H1 (cell line): ENCODE data around the gene ZNF14. TPM values are rescaled to one million over a fixed set of nuclear protein-coding genes. Genes with fewer than 3 reads are reported as not detected.

ENCODE experiments used
- CTCF ChIA-PET: fragments of 300-600 bp; sonication (Branson Sonifier 250); formaldehyde crosslinking; loops from one replicate; lab custom pipeline; 2021; ENCODE audit not compliant: partially characterized antibody; lab: Charles Lee
- POLR2A ChIA-PET: fragments of 300-600 bp; sonication (Branson Sonifier 250); formaldehyde crosslinking; loops from one replicate; lab custom pipeline; 2021; ENCODE audit warnings: inconsistent platforms; ENCODE audit not compliant: partially characterized antibody; lab: Charles Lee
- DNase-seq, 2 experiments: peaks; one replicate each; pipeline versions ENCODE4 v3.0.0 to v3.0.0-alpha.2; 2010 to 2022; ENCODE audit warnings: low spot score in 2 of 2, low read depth in 1 of 2, mixed read lengths in 1 of 2
- FAIRE-seq: peaks from 2 replicates; lab custom pipeline; 2011; peaks lifted over from hg19 to GRCh38; lab: Jason Lieb, UNC
- H2AFZ ChIP-seq: 2 replicates; pipeline ENCODE4 v1.8.1; 2012; ENCODE audit warnings: low read length, inconsistent platforms
- H2AK5ac ChIP-seq: 2 replicates; pipeline ENCODE4 v1.6.1; 2013; ENCODE audit warnings: low read depth, low read length
- H2BK120ac ChIP-seq: replicated peaks from 2 replicates; pipeline ENCODE3; 2013; ENCODE audit warnings: low read depth, low read length, inconsistent platforms
- H2BK12ac ChIP-seq: 2 replicates; pipeline ENCODE4 v1.6.1; 2013; ENCODE audit warnings: low read depth, low read length
- H2BK15ac ChIP-seq: 2 replicates; pipeline ENCODE4 v1.6.1; 2013; ENCODE audit warnings: low read length
- H2BK20ac ChIP-seq: 2 replicates; pipeline ENCODE4 v1.6.1; 2013; ENCODE audit warnings: low read length
- H2BK5ac ChIP-seq: 2 replicates; pipeline ENCODE4 v1.6.1; 2013; ENCODE audit warnings: low read depth, low read length
- H3K14ac ChIP-seq: 2 replicates; pipeline ENCODE4 v1.6.1; 2013; ENCODE audit warnings: inconsistent platforms; ENCODE audit not compliant: insufficient read length
- H3K18ac ChIP-seq: 2 replicates; pipeline ENCODE4 v1.6.1; 2013; ENCODE audit warnings: low read length; ENCODE audit errors: extremely low read depth
- H3K23ac ChIP-seq: 2 replicates; pipeline ENCODE4 v1.6.1; 2013; ENCODE audit warnings: inconsistent platforms; ENCODE audit not compliant: insufficient read length
- H3K23me2 ChIP-seq: 2 replicates; pipeline ENCODE4 v1.6.1; 2013; ENCODE audit warnings: low read depth, low read length
- H3K27ac ChIP-seq: 2 replicates; pipeline ENCODE4 v1.6.1; 2011; ENCODE audit warnings: low read depth, low read length, inconsistent platforms
- H3K27me3 ChIP-seq, 4 experiments: replicated peaks in 1 of 4; 1 replicate in 1 of 4; 2 replicates in 3 of 4; pipeline versions ENCODE4 v1.6.1 to v1.8.1; 2011 to 2013; ENCODE audit warnings: low read length in 3 of 4, mild to moderate bottlenecking in 3 of 4, inconsistent platforms in 2 of 4, mixed read lengths in 2 of 4, moderate library complexity in 1 of 4; ENCODE audit not compliant: control insufficient read depth in 3 of 4, insufficient read depth in 3 of 4; ENCODE audit errors: extremely low read depth in 1 of 4
- H3K36me3 ChIP-seq, 4 experiments: 2 replicates each; pipeline versions ENCODE4 v1.6.1 to v1.8.1; 2011 to 2013; ENCODE audit warnings: mild to moderate bottlenecking in 4 of 4, low read length in 3 of 4, moderate library complexity in 2 of 4, control low read depth in 1 of 4, inconsistent platforms in 1 of 4; ENCODE audit not compliant: insufficient read depth in 4 of 4, control insufficient read depth in 2 of 4
- H3K4ac ChIP-seq: replicated peaks from 2 replicates; pipeline ENCODE3; 2013; ENCODE audit warnings: low read length, low read depth, mixed read lengths, inconsistent platforms; ENCODE audit not compliant: insufficient read length
- H3K4me1 ChIP-seq, 4 experiments: replicated peaks in 1 of 4; 1 replicate in 1 of 4; 2 replicates in 3 of 4; pipeline versions ENCODE4 v1.6.1 to v1.8.1; 2011 to 2013; ENCODE audit warnings: low read length in 3 of 4, inconsistent platforms in 2 of 4, mixed read lengths in 1 of 4; ENCODE audit not compliant: insufficient read depth in 4 of 4, control insufficient read depth in 3 of 4
- H3K4me2 ChIP-seq, 2 experiments: 2 replicates each; pipeline versions ENCODE4 v1.6.1 to v1.8.1; 2011 to 2013; ENCODE audit warnings: low read depth in 2 of 2, low read length in 2 of 2, control low read depth in 1 of 2, inconsistent platforms in 1 of 2, mild to moderate bottlenecking in 1 of 2; ENCODE audit not compliant: insufficient read depth in 1 of 2
- H3K4me3 ChIP-seq, 4 experiments: fragments of 200-600, 300-600 bp in 1 of 4; sonication (generic), shearing (Covaris generic), sonication (Bioruptor Twin) in 1 of 4; 2 replicates each; pipeline versions ENCODE4 v1.5.1 to v1.8.1; 2011 to 2016; ENCODE audit warnings: low read length in 4 of 4, low read depth in 3 of 4, control low read depth in 2 of 4, inconsistent platforms in 2 of 4, mild to moderate bottlenecking in 2 of 4, mixed read lengths in 1 of 4, moderate library complexity in 1 of 4; ENCODE audit not compliant: insufficient read depth in 2 of 4; ENCODE audit errors: extremely low read depth in 1 of 4
- H3K56ac ChIP-seq: replicated peaks from 2 replicates; pipeline ENCODE3; 2013; ENCODE audit warnings: low read depth, mild to moderate bottlenecking, mixed read lengths, low read length, inconsistent platforms; ENCODE audit not compliant: insufficient read length
- H3K79me1 ChIP-seq: 2 replicates; pipeline ENCODE4 v1.6.1; 2013; ENCODE audit warnings: low read depth, low read length, control low read depth
- H3K79me2 ChIP-seq, 2 experiments: 2 replicates each; pipeline versions ENCODE4 v1.6.1 to v1.8.1; 2012 to 2013; ENCODE audit warnings: low read length in 2 of 2, mild to moderate bottlenecking in 2 of 2, inconsistent platforms in 1 of 2; ENCODE audit not compliant: insufficient read depth in 2 of 2, control insufficient read depth in 1 of 2
- H3K9ac ChIP-seq, 4 experiments: replicated peaks in 1 of 4; 1 replicate in 1 of 4; 2 replicates in 3 of 4; pipeline versions ENCODE4 v1.6.1 to v1.8.1; 2011 to 2013; ENCODE audit warnings: low read depth in 3 of 4, low read length in 3 of 4, control low read depth in 2 of 4, mild to moderate bottlenecking in 2 of 4, moderate library complexity in 2 of 4, inconsistent platforms in 1 of 4; ENCODE audit errors: extremely low read depth in 1 of 4
- H3K9me3 ChIP-seq, 2 experiments: 2 replicates each; pipeline versions ENCODE4 v1.6.1 to v1.8.1; 2012 to 2013; ENCODE audit warnings: mild to moderate bottlenecking in 2 of 2, moderate library complexity in 2 of 2, control low read depth in 1 of 2, inconsistent platforms in 1 of 2, low read depth in 1 of 2, low read length in 1 of 2, mixed read lengths in 1 of 2; ENCODE audit not compliant: insufficient read depth in 2 of 2
- H4K20me1 ChIP-seq, 2 experiments: replicated peaks in 1 of 2; 2 replicates each; pipeline versions ENCODE3 to v1.8.1; 2011 to 2013; ENCODE audit warnings: inconsistent platforms in 2 of 2, low read length in 2 of 2, mild to moderate bottlenecking in 1 of 2; ENCODE audit not compliant: insufficient read depth in 2 of 2, control insufficient read depth in 1 of 2
- H4K5ac ChIP-seq: 2 replicates; pipeline ENCODE4 v1.6.1; 2013; ENCODE audit warnings: low read length, low read depth, mixed read lengths, inconsistent platforms; ENCODE audit not compliant: insufficient read length
- H4K8ac ChIP-seq: 2 replicates; pipeline ENCODE4 v1.8.0; 2013; ENCODE audit warnings: mild to moderate bottlenecking, moderate library complexity, low read length, inconsistent platforms; ENCODE audit not compliant: insufficient read depth; ENCODE audit errors: extremely low read depth
- H4K91ac ChIP-seq: replicated peaks from 2 replicates; pipeline ENCODE3; 2013; ENCODE audit warnings: low read length, mixed read lengths, inconsistent platforms; ENCODE audit not compliant: insufficient read length
- JUND ChIP-seq: IDR thresholded peaks from 2 replicates; pipeline ENCODE4 v1.6.1; 2011; ENCODE audit warnings: mild to moderate bottlenecking, improper control_type of control experiment, low read length
- SP4 ChIP-seq: IDR thresholded peaks from 2 replicates; pipeline ENCODE4 v1.6.1; 2012; ENCODE audit warnings: low read length, inconsistent platforms
- TAF7 ChIP-seq: optimal IDR thresholded peaks from 2 replicates; pipeline ENCODE3; 2011; ENCODE audit warnings: low read depth, mild to moderate bottlenecking, inconsistent platforms, low read length, moderate library complexity, borderline replicate concordance
- WGBS, 2 experiments: shearing (Covaris generic) in 1 of 2; methylation state at CpG; one replicate each; pipeline versions ENCODE4 v1.1.6 to v1.1.7; 2013 to 2015; ENCODE audit warnings: low lambda C conversion rate in 2 of 2, mixed read lengths in 2 of 2, inconsistent platforms in 1 of 2, low coverage in 1 of 2, missing lambda C conversion rate in 1 of 2; ENCODE audit not compliant: insufficient replicate concordance in 2 of 2, insufficient coverage in 1 of 2, insufficient read length in 1 of 2; ENCODE audit errors: extremely low coverage in 1 of 2, missing lambda C conversion rate in 1 of 2; 5-methylcytosine and 5-hydroxymethylcytosine counted together
- polyA plus RNA-seq, 7 experiments: library from polyadenylated mRNA; depleted of rRNA in 3 of 7; stranded (reverse) in 5 of 7; unstranded in 2 of 7; fragments of >200 nt in 5 of 7; fragments of 200-250 nt in 2 of 7; gene quantifications; 1 replicate in 5 of 7; 2 replicates in 1 of 7; 4 replicates in 1 of 7; pipeline versions ENCODE4 v1.2.1 to v1.2.3, GENCODE V29; 2011 to 2013; ENCODE audit warnings: missing spikeins in 2 of 7, mixed read lengths in 2 of 7
- total RNA-seq: library from RNA; stranded (reverse); fragmentation: NEBNext Ultra II Directional; extraction: Animal tissue kit (Norgen Biotek cat#: 25700); gene quantifications from 2 replicates; pipeline ENCODE4 v1.2.1, GENCODE V29; 2021

The ZNF14 gene
- total and polyA plus RNA-seq, 2 of the 8 experiments (the other 6 are each of a cell fraction or from before 2014, with no cell fraction given) = 1.00 to 7.4 TPM

GRCh38 chr19:19740755-19741154, 7.8 kb upstream of the ZNF14 start:
- Histone ChIP-seq H3K23ac (no peak overlapping the region), H3K36me3 (no peaks in the 10 kb centered on the region), H3K9ac (no peak overlapping the region), H3K4ac (no peak overlapping the region), H3K4me1 (no peaks in the 10 kb centered on the region), H2BK20ac (no peak overlapping the region), H3K56ac (no peak overlapping the region), H3K18ac (no peak overlapping the region), H3K79me2 (no peaks in the 10 kb centered on the region), H3K4me3 (no peak overlapping the region), H2AFZ (no peak overlapping the region), H2BK12ac (no peak overlapping the region), H2AK5ac (no peak overlapping the region), H3K14ac (no peak overlapping the region), H3K27me3 (peaks cover 0 to 2% (median 0%) of the 10 kb centered on the region in 4 experiments; a peak in 1 of 7 replicates), H3K23me2 (no peaks in the 10 kb centered on the region), H3K9me3 (peaks cover 0 to 3% of the 10 kb centered on the region in 2 experiments; a peak in 1 of 4 replicates), H4K8ac (no peak overlapping the region), H4K5ac (no peak overlapping the region), H2BK120ac (no peak overlapping the region), H2BK5ac (no peak overlapping the region), H3K27ac (no peak overlapping the region), H4K91ac (no peak overlapping the region), H3K79me1 (no peaks in the 10 kb centered on the region), H2BK15ac (no peak overlapping the region), H3K4me2 (no peak overlapping the region), H4K20me1 (no peaks in the 10 kb centered on the region)
- TF ChIP-seq JUND = no peak
- no peak for TF ChIP-seq TAF7
- no peak for TF ChIP-seq SP4
- ChIA-PET POLR2A (no interaction called here), CTCF (interaction anchor here (1.7 kb wide), 1 partner anchor 17 kb away, joined by 4 read pairs; no protein-coding TSS in a partner anchor)
- WGBS, 2 experiments = 92% methylated on average over 15 of the region's 18 CpGs; no CpG with 5 or more reads in 1 of the 2 experiments
- FAIRE-seq (no peak), DNase-seq (no peak)
